Mesodermal cell (in vitro differentiated cells): Measurements from ENCODE around the gene MMAB.

Experiments used
- H3K27ac ChIP-seq: 2 replicates; pipeline ENCODE4 v1.7.0; 2013; ENCODE audit warnings: mild to moderate bottlenecking, low read depth, low read length, moderate library complexity; ENCODE audit not compliant: severe bottlenecking
- H3K36me3 ChIP-seq: 2 replicates; pipeline ENCODE4 v1.7.1; 2013; ENCODE audit warnings: mild to moderate bottlenecking, low read length, moderate library complexity; ENCODE audit not compliant: control insufficient read depth, insufficient read depth
- H3K4me1 ChIP-seq: one replicate; pipeline ENCODE4 v1.7.1; 2013; ENCODE audit warnings: mild to moderate bottlenecking, low read length; ENCODE audit not compliant: insufficient read depth, control insufficient read depth, poor library complexity, severe bottlenecking
- H3K4me3 ChIP-seq: 2 replicates; pipeline ENCODE4 v1.7.0; 2013; ENCODE audit warnings: low read length, control low read depth, mild to moderate bottlenecking; ENCODE audit not compliant: insufficient read depth, poor library complexity, severe bottlenecking; ENCODE audit errors: extremely low read depth
- H3K9me3 ChIP-seq: 2 replicates; pipeline ENCODE4 v1.7.1; 2013; ENCODE audit warnings: mild to moderate bottlenecking, low read length, moderate library complexity; ENCODE audit not compliant: control insufficient read depth
- WGBS, 2 experiments: methylation state at CpG; one replicate each; pipeline ENCODE4 v1.1.5; 2013; ENCODE audit warnings: missing lambda C conversion rate in 2 of 2; ENCODE audit not compliant: insufficient coverage in 2 of 2; 5-methylcytosine and 5-hydroxymethylcytosine counted together

MMAB gene

DNA sequence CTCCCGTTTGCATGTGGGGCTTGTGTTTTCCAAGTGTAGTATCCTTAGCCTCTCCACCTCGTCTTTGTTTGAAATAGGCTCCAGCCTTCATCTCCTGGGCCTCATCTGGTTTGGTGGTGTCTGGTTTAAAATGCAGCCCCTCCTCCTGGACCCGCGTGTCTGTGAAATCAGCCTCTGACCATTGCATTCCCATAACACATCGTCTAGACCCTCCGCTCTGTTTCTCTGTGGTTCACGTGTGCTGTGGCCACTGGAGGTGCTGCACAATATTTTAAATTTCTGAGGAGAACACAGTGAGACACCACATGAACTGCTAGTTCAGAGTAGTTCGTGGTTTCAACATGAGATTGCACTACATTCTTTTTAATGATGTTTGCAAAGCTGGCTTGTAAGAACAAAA, 60.3 kb downstream of the MMAB start:
- Histone ChIP-seq H3K4me1 (no peaks in the 10 kb centered on the region), H3K4me3 (no peak overlapping the region), H3K27ac (no peak overlapping the region), H3K36me3 (peaks cover 71% of the 10 kb centered on the region), H3K9me3 (no peaks in the 10 kb centered on the region)
- 85 to 95% methylated on average over 5 to 6 of the region's 8 CpGs for WGBS, 2 experiments

DNA sequence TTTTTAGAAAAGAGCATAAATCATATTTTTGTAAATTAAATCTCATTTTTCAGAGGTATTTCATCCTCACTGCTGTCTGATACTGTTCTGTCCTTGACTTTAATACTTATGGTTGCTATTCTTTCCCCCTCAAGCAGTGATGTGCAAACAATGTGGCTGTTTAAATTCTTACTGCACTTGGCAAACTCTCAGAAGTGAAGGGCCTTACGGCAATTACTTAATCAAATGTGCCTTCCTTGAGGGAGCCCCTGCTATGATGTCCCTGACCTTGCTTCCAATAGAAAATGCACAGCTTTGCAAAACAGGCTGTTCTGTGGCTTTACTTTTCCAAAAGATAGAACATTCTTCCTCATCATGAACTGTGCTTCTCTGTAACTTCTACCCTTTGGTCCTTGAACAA, 60.7 kb downstream of the MMAB start:
- WGBS, 2 experiments = 79 to 100% methylated on average over 1 of the region's 1 CpG
- no peak overlapping the region for H3K27ac ChIP-seq
- no peak overlapping the region for H3K4me3 ChIP-seq
- H3K9me3 ChIP-seq = no peaks in the 10 kb centered on the region
- H3K4me1 ChIP-seq = no peaks in the 10 kb centered on the region
- peaks cover 71% of the 10 kb centered on the region for H3K36me3 ChIP-seq

DNA sequence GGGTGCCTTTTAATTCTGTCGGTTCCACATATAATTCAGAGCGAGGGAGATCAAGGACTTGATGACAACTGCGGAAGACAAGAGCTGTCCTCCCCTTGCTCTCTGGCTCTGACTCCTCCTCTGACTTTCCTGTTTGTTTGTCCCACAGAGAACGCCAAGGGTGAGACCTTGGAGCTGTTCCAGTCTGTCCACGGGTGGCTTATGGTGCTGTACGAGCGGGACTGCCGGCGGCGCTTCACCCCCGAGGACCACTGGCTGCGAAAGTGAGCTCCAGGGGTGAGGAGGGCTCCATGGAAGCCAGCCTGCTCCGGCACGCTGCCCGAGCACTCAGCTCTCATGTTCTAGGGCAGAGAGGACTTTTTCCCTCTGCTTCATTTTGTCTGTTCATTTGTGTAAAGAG, 63.1 kb downstream of the MMAB start:
- H3K9me3 ChIP-seq = no peaks in the 10 kb centered on the region
- 94 to 95% methylated on average over 15 of the region's 15 CpGs for WGBS, 2 experiments
- peaks cover 74% of the 10 kb centered on the region for H3K36me3 ChIP-seq
- H3K4me1 ChIP-seq = no peaks in the 10 kb centered on the region
- no peak overlapping the region for H3K27ac ChIP-seq
- H3K4me3 ChIP-seq = no peak overlapping the region

DNA sequence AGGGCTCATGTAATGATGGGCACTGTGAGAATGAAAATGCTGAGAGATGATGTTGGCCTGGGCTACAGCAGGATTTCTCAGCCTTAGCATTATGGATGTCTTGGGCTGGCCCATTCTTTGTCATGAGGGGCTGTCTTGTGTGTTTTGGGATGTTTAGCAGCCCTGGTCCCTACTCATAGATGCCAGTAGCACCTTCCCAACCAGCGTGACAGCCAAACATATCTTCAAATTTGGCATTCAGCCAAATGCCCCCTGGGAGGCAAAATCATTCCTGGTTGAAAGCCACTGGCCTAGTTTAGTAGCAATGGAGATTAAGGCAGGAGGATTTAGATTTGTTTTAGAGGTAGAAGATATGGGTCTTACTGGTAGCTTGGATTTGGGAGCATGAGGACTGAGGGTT, 69.2 kb downstream of the MMAB start:
- H3K4me3 ChIP-seq = no peak overlapping the region
- no peaks in the 10 kb centered on the region for H3K4me1 ChIP-seq
- H3K36me3 ChIP-seq = peaks cover 87% of the 10 kb centered on the region
- no peaks in the 10 kb centered on the region for H3K9me3 ChIP-seq
- H3K27ac ChIP-seq = no peak overlapping the region
- WGBS, 2 experiments = 80% methylated on average over 1 of the region's 1 CpG; no CpG with 5 or more reads in 1 of the 2 experiments
